C4-2B (cell line): ENCODE data around the gene ZHX3.

Source experiments
- H3K27ac ChIP-seq: fragments of 450-650 bp; 2 replicates; pipeline ENCODE4 v1.5.1; 2017
- CTCF ChIP-seq: fragments of 450-650 bp; conservative IDR thresholded peaks from 2 replicates; pipeline ENCODE4 v1.5.1; 2017; ENCODE audit warnings: mild to moderate bottlenecking
- ZFX ChIP-seq: fragments of 450-650 bp; IDR thresholded peaks from 2 replicates; pipeline ENCODE4 v1.6.1; 2017

Gene ZHX3

GRCh38 chr20:41174782-41175181 is 142.7 kb downstream of the ZHX3 start:
- no peak overlapping the region for H3K27ac ChIP-seq
- no peak for TF ChIP-seq ZFX
- no peak for TF ChIP-seq CTCF

- TF ChIP-seq ZFX (no peak), CTCF (no peak)
Observed at GRCh38 chr20:41174373-41174772, 143.2 kb downstream of the ZHX3 start.

GRCh38 chr20:41173791-41174341 is 143.7 kb downstream of the ZHX3 start:
- TF ChIP-seq CTCF: no peak
- TF ChIP-seq ZFX: no peak
- no peak overlapping the region for H3K27ac ChIP-seq

More at GRCh38 chr20:41174373-41174772, 143.2 kb downstream of the ZHX3 start:
- no peak overlapping the region for H3K27ac ChIP-seq

- H3K27ac ChIP-seq: no peak overlapping the region
- TF ChIP-seq CTCF (peak; percentile 92), ZFX (no peak)
Observed at GRCh38 chr20:41173161-41173721, 144.3 kb downstream of the ZHX3 start.

- TF ChIP-seq ZFX (no peak), CTCF (no peak)
- H3K27ac ChIP-seq: no peak overlapping the region
Observed at GRCh38 chr20:41172296-41173140, 145.0 kb downstream of the ZHX3 start.

GRCh38 chr20:41171736-41172295 is 145.7 kb downstream of the ZHX3 start:
- no peak overlapping the region for H3K27ac ChIP-seq

More at GRCh38 chr20:41171736-41172295, 145.7 kb downstream of the ZHX3 start:
- no peak for TF ChIP-seq ZFX
- no peak for TF ChIP-seq CTCF
